ENCODE data around the gene ZNF597.
"Not testable (repeated sequence)": the region's sequence is repeated elsewhere in the genome, so short reads cannot be mapped to it uniquely, and the experiment has no call there.

Gene ZNF597

GRCh38 chr16:3474136-3474779, 31.0 kb upstream of the ZNF597 start:
- TF ChIP-seq CTCF (IDR thresholded peaks at IDR 0.05; ENCODE audit: insufficient read depth, low read depth, low read length, missing control alignments) = no peak
- H3K4me3 ChIP-seq (ENCODE audit: low read length) = no peak overlapping the region
- DNase-seq (ENCODE audit: low read depth) = no peak

GRCh38 chr16:3473596-3473943, 30.3 kb upstream of the ZNF597 start:
- not testable (repeated sequence) for DNase-seq (ENCODE audit: low read depth); H3K4me3 ChIP-seq (ENCODE audit: low read length)

GRCh38 chr16:3472878-3473595, 29.7 kb upstream of the ZNF597 start:
- H3K4me3 ChIP-seq (ENCODE audit: low read length) = no peak overlapping the region
- no peak for TF ChIP-seq CTCF (IDR thresholded peaks at IDR 0.05; ENCODE audit: insufficient read depth, low read depth, low read length, missing control alignments)

GRCh38 chr16:3471518-3472176, 28.3 kb upstream of the ZNF597 start:
- no peak for TF ChIP-seq CTCF (IDR thresholded peaks at IDR 0.05; ENCODE audit: insufficient read depth, low read depth, low read length, missing control alignments)
- DNase-seq (ENCODE audit: low read depth) = no peak
- no peak overlapping the region for H3K4me3 ChIP-seq (ENCODE audit: low read length)

More at GRCh38 chr16:3472878-3473595, 29.7 kb upstream of the ZNF597 start:
- peak; percentile 27 for DNase-seq (ENCODE audit: low read depth)

- no peak for TF ChIP-seq CTCF (IDR thresholded peaks at IDR 0.05; ENCODE audit: insufficient read depth, low read depth, low read length, missing control alignments)
- no peak overlapping the region for H3K4me3 ChIP-seq (ENCODE audit: low read length)
- no peak for DNase-seq (ENCODE audit: low read depth)
Observed at GRCh38 chr16:3470723-3471122, 27.4 kb upstream of the ZNF597 start.

- TF ChIP-seq CTCF (IDR thresholded peaks at IDR 0.05; ENCODE audit: insufficient read depth, low read depth, low read length, missing control alignments) = no peak
- no peak for DNase-seq (ENCODE audit: low read depth)
- no peak overlapping the region for H3K4me3 ChIP-seq (ENCODE audit: low read length)
Observed at GRCh38 chr16:3469736-3470135, 26.4 kb upstream of the ZNF597 start.

- TF ChIP-seq CTCF (IDR thresholded peaks at IDR 0.05; ENCODE audit: insufficient read depth, low read depth, low read length, missing control alignments) = no peak
- H3K4me3 ChIP-seq (ENCODE audit: low read length) = no peak overlapping the region
- no peak for DNase-seq (ENCODE audit: low read depth)
Observed at GRCh38 chr16:3468501-3468900, 25.2 kb upstream of the ZNF597 start.

All from epithelial cell of esophagus (primary cell).